H9 (cell line): Measurements from ENCODE around the gene NEUROD2. TPM values are rescaled to one million over a fixed set of nuclear protein-coding genes. Genes with fewer than 3 reads are reported as not detected.

Experiments
- DNase-seq: peaks from one replicate; pipeline ENCODE4 v3.0.0-alpha.2; 2017
- H2AFZ ChIP-seq: one replicate; pipeline ENCODE4 v1.6.1; 2013; ENCODE audit warnings: mild to moderate bottlenecking, low read length, control low read depth, moderate library complexity
- H2AK5ac ChIP-seq: 2 replicates; pipeline ENCODE4 v1.6.1; 2013; ENCODE audit warnings: low read length, control low read depth, mixed read lengths; ENCODE audit not compliant: insufficient read length
- H2BK120ac ChIP-seq: one replicate; pipeline ENCODE4 v1.6.1; 2013; ENCODE audit warnings: low read depth, mild to moderate bottlenecking, low read length, control low read depth, inconsistent platforms; ENCODE audit not compliant: poor library complexity, severe bottlenecking
- H2BK12ac ChIP-seq: 2 replicates; pipeline ENCODE4 v1.6.1; 2013; ENCODE audit warnings: low read length, control low read depth, mixed read lengths, low read depth; ENCODE audit not compliant: insufficient read length
- H2BK15ac ChIP-seq: 2 replicates; pipeline ENCODE4 v1.6.1; 2013; ENCODE audit warnings: low read depth, low read length, control low read depth
- H2BK20ac ChIP-seq: one replicate; pipeline ENCODE4 v1.6.1; 2013; ENCODE audit warnings: low read depth, mild to moderate bottlenecking, low read length, control low read depth, inconsistent platforms; ENCODE audit not compliant: poor library complexity, severe bottlenecking
- H2BK5ac ChIP-seq: 2 replicates; pipeline ENCODE4 v1.6.1; 2013; ENCODE audit warnings: low read length, control low read depth, mixed read lengths; ENCODE audit not compliant: insufficient read length
- H3K14ac ChIP-seq: 2 replicates; pipeline ENCODE4 v1.6.1; 2013; ENCODE audit warnings: low read length, control low read depth; ENCODE audit not compliant: insufficient read depth
- H3K18ac ChIP-seq: 2 replicates; pipeline ENCODE4 v1.6.1; 2013; ENCODE audit warnings: low read depth, mild to moderate bottlenecking, mixed read lengths, low read length, control low read depth; ENCODE audit not compliant: insufficient read length
- H3K23ac ChIP-seq: 2 replicates; pipeline ENCODE4 v1.6.1; 2013; ENCODE audit warnings: low read length, control low read depth, mixed read lengths, low read depth; ENCODE audit not compliant: insufficient read length
- H3K23me2 ChIP-seq: 2 replicates; pipeline ENCODE4 v1.6.1; 2013; ENCODE audit warnings: low read depth, mild to moderate bottlenecking, mixed read lengths, low read length, control low read depth; ENCODE audit not compliant: insufficient read length, poor library complexity, severe bottlenecking
- H3K27ac ChIP-seq: 2 replicates; pipeline ENCODE4 v1.5.1; 2013; ENCODE audit warnings: low read length, control low read depth, mixed read lengths, low read depth; ENCODE audit not compliant: insufficient read length
- H3K27me3 ChIP-seq: 2 replicates; pipeline ENCODE4 v1.6.1; 2013; ENCODE audit warnings: low read length, control low read depth, inconsistent platforms; ENCODE audit not compliant: insufficient read depth
- H3K4ac ChIP-seq: 2 replicates; pipeline ENCODE4 v1.6.1; 2013; ENCODE audit warnings: low read depth, mild to moderate bottlenecking, control low read depth, inconsistent platforms, low read length, moderate library complexity
- H3K4me1 ChIP-seq: 2 replicates; pipeline ENCODE4 v1.6.1; 2013; ENCODE audit warnings: low read length, control low read depth, inconsistent platforms; ENCODE audit not compliant: insufficient read depth
- H3K4me2 ChIP-seq: 2 replicates; pipeline ENCODE4 v1.6.1; 2013; ENCODE audit warnings: low read length, control low read depth, mixed read lengths; ENCODE audit not compliant: insufficient read length, insufficient read depth
- H3K56ac ChIP-seq: 2 replicates; pipeline ENCODE4 v1.6.1; 2013; ENCODE audit warnings: low read depth, mild to moderate bottlenecking, mixed read lengths, low read length, control low read depth; ENCODE audit not compliant: insufficient read length
- H3K79me1 ChIP-seq: 2 replicates; pipeline ENCODE4 v1.6.1; 2013; ENCODE audit warnings: low read depth, mild to moderate bottlenecking, moderate library complexity, low read length, control low read depth, inconsistent platforms; ENCODE audit not compliant: insufficient read depth, poor library complexity, severe bottlenecking
- H3K79me2 ChIP-seq: 2 replicates; pipeline ENCODE4 v1.6.1; 2013; ENCODE audit warnings: low read length, control low read depth, inconsistent platforms; ENCODE audit not compliant: insufficient read depth
- H3K9ac ChIP-seq: 2 replicates; pipeline ENCODE4 v1.6.1; 2013; ENCODE audit warnings: low read length, control low read depth, mixed read lengths; ENCODE audit not compliant: insufficient read length; ENCODE audit errors: extremely low read depth
- H3K9me3 ChIP-seq: one replicate; pipeline ENCODE4 v1.6.1; 2013; ENCODE audit warnings: low read depth, low read length, inconsistent platforms; ENCODE audit not compliant: control insufficient read depth
- H3T11ph ChIP-seq: one replicate; pipeline ENCODE4 v1.6.1; 2013; ENCODE audit warnings: mild to moderate bottlenecking, low read length, control low read depth, inconsistent platforms
- H4K20me1 ChIP-seq: one replicate; pipeline ENCODE4 v1.6.1; 2013; ENCODE audit not compliant: control insufficient read depth, insufficient read length, insufficient read depth
- H4K5ac ChIP-seq: 2 replicates; pipeline ENCODE4 v1.6.1; 2013; ENCODE audit warnings: low read depth, mild to moderate bottlenecking, mixed read lengths, low read length, control low read depth; ENCODE audit not compliant: insufficient read length
- H4K8ac ChIP-seq: replicated peaks from 2 replicates; pipeline ENCODE4 v1.6.1; 2013; ENCODE audit warnings: low read length, control low read depth, mixed read lengths, low read depth; ENCODE audit not compliant: insufficient read length
- H4K91ac ChIP-seq: 2 replicates; pipeline ENCODE4 v1.6.1; 2013; ENCODE audit warnings: low read depth, mild to moderate bottlenecking, moderate library complexity, mixed read lengths, low read length, control low read depth; ENCODE audit not compliant: insufficient read length
- H3K27ac Mint-ChIP-seq, 3 experiments: 2 replicates in 2 of 3; 3 replicates in 1 of 3; pipeline ENCODE4 v1.8.0; 2020 to 2021; ENCODE audit warnings: mixed read lengths in 3 of 3, mild to moderate bottlenecking in 1 of 3, moderate library complexity in 1 of 3
- H3K27me3 Mint-ChIP-seq: 2 replicates; pipeline ENCODE4 v1.8.0; 2021; ENCODE audit warnings: low read depth, mild to moderate bottlenecking, moderate library complexity, mixed read lengths
- H3K36me3 Mint-ChIP-seq, 3 experiments: 2 replicates in 2 of 3; 3 replicates in 1 of 3; pipeline ENCODE4 v1.8.0; 2020 to 2021; ENCODE audit warnings: low read depth in 3 of 3, mixed read lengths in 3 of 3; ENCODE audit not compliant: insufficient read depth in 1 of 3
- H3K4me1 Mint-ChIP-seq, 2 experiments: 2 replicates each; pipeline ENCODE4 v1.8.0; 2020; ENCODE audit warnings: mixed read lengths in 2 of 2
- H3K4me3 Mint-ChIP-seq, 2 experiments: 2 replicates in 1 of 2; 3 replicates in 1 of 2; pipeline ENCODE4 v1.8.0; 2020 to 2021; ENCODE audit warnings: mild to moderate bottlenecking in 2 of 2, mixed read lengths in 2 of 2, moderate library complexity in 1 of 2
- H3K9me3 Mint-ChIP-seq, 2 experiments: 2 replicates in 1 of 2; 3 replicates in 1 of 2; pipeline ENCODE4 v1.8.0; 2020; ENCODE audit warnings: mild to moderate bottlenecking in 2 of 2, mixed read lengths in 2 of 2, moderate library complexity in 1 of 2
- WGBS: extraction: QIAGEN DNeasy Blood & Tissue Kit; methylation state at CpG from one replicate; pipeline ENCODE4 v1.1.7; 2013; ENCODE audit warnings: missing lambda C conversion rate, low lambda C conversion rate, mixed read lengths; ENCODE audit not compliant: insufficient read length; ENCODE audit errors: extremely low coverage; 5-methylcytosine and 5-hydroxymethylcytosine counted together
- total RNA-seq: library from RNA; stranded (reverse); gene quantifications from 2 replicates; pipeline ENCODE4 v1.2.1, GENCODE V29; 2021
- TF ChIP-seq, protein P1 (sequence below): fragments of 200-600 bp; sonication (generic); conservative IDR thresholded peaks from 3 replicates; pipeline ENCODE4 v1.8.0; 2021; ENCODE audit warnings: antibody characterized with exemption, mild to moderate bottlenecking

NEUROD2 gene
- total RNA-seq, 1 experiment from 2014 or later = not detected

GRCh38 chr17:39641097-39641496 is 33.4 kb upstream of the NEUROD2 start:
- Histone ChIP-seq H3K18ac (no peak overlapping the region), H2BK120ac (no peak overlapping the region), H3K79me2 (no peaks in the 10 kb centered on the region; the same call in 1 of the 2 replicates), H4K91ac (no peak overlapping the region), H3K4me2 (no peak overlapping the region), H2BK15ac (no peak overlapping the region), H3K9me3 (no peaks in the 10 kb centered on the region), H3K4me1 (peaks cover 7% of the 10 kb centered on the region; the same call in 1 of the 2 replicates), H3K9ac (no peak overlapping the region), H4K5ac (no peak overlapping the region), H3K79me1 (no peaks in the 10 kb centered on the region), H4K20me1 (no peaks in the 10 kb centered on the region), H2AFZ (no peak overlapping the region), H2BK12ac (no peak overlapping the region), H2BK5ac (no peak overlapping the region), H3K23me2 (peaks cover 11% of the 10 kb centered on the region), H3K56ac (no peak overlapping the region), H2BK20ac (no peak overlapping the region), H3K14ac (no peak overlapping the region), H3T11ph (no peak overlapping the region), H3K27ac (no peak overlapping the region), H4K8ac (no peak overlapping the region), H3K27me3 (no peaks in the 10 kb centered on the region), H2AK5ac (no peak overlapping the region), H3K23ac (no peak overlapping the region), H3K4ac (no peak overlapping the region)
- Mint-ChIP-seq H3K9me3 (no peaks in the 10 kb centered on the region), H3K27me3 (no peaks in the 10 kb centered on the region; the same call in 1 of the 2 replicates), H3K4me1 (peaks cover 64 to 65% of the 10 kb centered on the region in 2 experiments), H3K36me3 (peaks cover 0 to 5% (median 0%) of the 10 kb centered on the region in 3 experiments; a peak in 3 of 7 replicates), H3K4me3 (no peak overlapping the region), H3K27ac (peak overlapping the region in 1 of 3 experiments; percentile 28; a peak in 1 of 7 replicates)
- no CpG with 5 or more reads among the region's 4 CpGs for WGBS
- TF ChIP-seq, protein P1, sequence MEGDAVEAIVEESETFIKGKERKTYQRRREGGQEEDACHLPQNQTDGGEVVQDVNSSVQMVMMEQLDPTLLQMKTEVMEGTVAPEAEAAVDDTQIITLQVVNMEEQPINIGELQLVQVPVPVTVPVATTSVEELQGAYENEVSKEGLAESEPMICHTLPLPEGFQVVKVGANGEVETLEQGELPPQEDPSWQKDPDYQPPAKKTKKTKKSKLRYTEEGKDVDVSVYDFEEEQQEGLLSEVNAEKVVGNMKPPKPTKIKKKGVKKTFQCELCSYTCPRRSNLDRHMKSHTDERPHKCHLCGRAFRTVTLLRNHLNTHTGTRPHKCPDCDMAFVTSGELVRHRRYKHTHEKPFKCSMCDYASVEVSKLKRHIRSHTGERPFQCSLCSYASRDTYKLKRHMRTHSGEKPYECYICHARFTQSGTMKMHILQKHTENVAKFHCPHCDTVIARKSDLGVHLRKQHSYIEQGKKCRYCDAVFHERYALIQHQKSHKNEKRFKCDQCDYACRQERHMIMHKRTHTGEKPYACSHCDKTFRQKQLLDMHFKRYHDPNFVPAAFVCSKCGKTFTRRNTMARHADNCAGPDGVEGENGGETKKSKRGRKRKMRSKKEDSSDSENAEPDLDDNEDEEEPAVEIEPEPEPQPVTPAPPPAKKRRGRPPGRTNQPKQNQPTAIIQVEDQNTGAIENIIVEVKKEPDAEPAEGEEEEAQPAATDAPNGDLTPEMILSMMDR = no peak
- no peak for DNase-seq
